ENCODE results near the gene ENTPD1.
"Not testable (repeated sequence)": the region's sequence is repeated elsewhere in the genome, so short reads cannot be mapped to it uniquely, and the experiment has no call there.

Gene ENTPD1

GRCh38 chr10:95798096-95798855 lies 42.3 kb downstream of the ENTPD1 start:
- no peak for DNase-seq

GRCh38 chr10:95800286-95800685 lies 44.3 kb downstream of the ENTPD1 start:
- not testable (repeated sequence) for DNase-seq

GRCh38 chr10:95806687-95807380 lies 50.9 kb downstream of the ENTPD1 start:
- not testable (repeated sequence) for DNase-seq

GRCh38 chr10:95808705-95809308 lies 52.8 kb downstream of the ENTPD1 start:
- DNase-seq, result not testable (repeated sequence)

- no peak for DNase-seq
These were observed 53.6 kb downstream of the ENTPD1 start for GRCh38 chr10:95809370-95810197.

- no peak for DNase-seq
These were observed 54.4 kb downstream of the ENTPD1 start for GRCh38 chr10:95810198-95810976.

GRCh38 chr10:95813054-95813685 lies 57.2 kb downstream of the ENTPD1 start:
- no peak for DNase-seq

- DNase-seq, result no peak
These were observed 58.2 kb downstream of the ENTPD1 start for GRCh38 chr10:95814011-95814727.

- no peak for DNase-seq
These were observed 59.2 kb downstream of the ENTPD1 start for GRCh38 chr10:95815133-95815532.

- no peak for DNase-seq
These were observed 59.8 kb downstream of the ENTPD1 start for GRCh38 chr10:95815701-95816240.

GRCh38 chr10:95818010-95818409 lies 62.0 kb downstream of the ENTPD1 start:
- DNase-seq, result no peak

- DNase-seq, result no peak
These were observed 62.7 kb downstream of the ENTPD1 start for GRCh38 chr10:95818668-95819067.

- DNase-seq, result no peak
These were observed 63.8 kb downstream of the ENTPD1 start for GRCh38 chr10:95819620-95820329.

GRCh38 chr10:95820363-95820762 lies 64.4 kb downstream of the ENTPD1 start:
- no peak for DNase-seq

GRCh38 chr10:95821720-95822119 lies 65.8 kb downstream of the ENTPD1 start:
- DNase-seq, result no peak

GRCh38 chr10:95830044-95830443 lies 74.1 kb downstream of the ENTPD1 start:
- DNase-seq, result no peak

- no peak for DNase-seq
These were observed 75.1 kb downstream of the ENTPD1 start for GRCh38 chr10:95831076-95831475.

GRCh38 chr10:95831515-95831914 lies 75.6 kb downstream of the ENTPD1 start:
- DNase-seq, result no peak

- no peak for DNase-seq
These were observed 76.5 kb downstream of the ENTPD1 start for GRCh38 chr10:95832216-95833041.

All from NCI-H510A (cell line).